ENCODE data around the gene LRIG1. TPM values are rescaled to one million over a fixed set of nuclear protein-coding genes. Genes with fewer than 3 reads are reported as not detected.

Gene LRIG1
- total and polyA plus RNA-seq, 2 experiments from 2014 or later, result 8.2 to 13.3 TPM

DNA sequence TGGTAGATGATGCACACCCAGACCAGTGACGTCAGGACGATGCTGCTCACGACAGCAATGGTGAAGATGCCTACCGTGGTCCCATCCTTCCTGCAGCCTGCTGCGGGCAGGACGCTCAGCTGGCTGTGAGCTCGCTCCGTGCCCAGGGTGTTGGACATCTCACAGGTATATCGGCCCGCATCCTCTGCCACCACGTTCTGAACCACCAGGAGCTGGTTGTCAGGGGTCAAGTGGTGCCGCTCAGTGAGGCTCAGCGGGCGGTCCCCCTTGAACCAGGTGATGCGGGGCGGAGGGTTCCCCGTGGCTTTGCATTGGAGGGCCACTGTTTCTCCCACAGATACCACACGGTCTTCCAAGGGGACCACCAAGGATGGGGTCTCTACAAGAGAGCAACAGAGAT is 117.8 kb downstream of the LRIG1 start:
- no peak overlapping the region for H2AFZ ChIP-seq
- no peak for DNase-seq (ENCODE audit: low spot score)
- H3K9me2 ChIP-seq (replicated peaks; ENCODE audit: insufficient read depth), result no peaks in the 10 kb centered on the region
- H3K27me3 ChIP-seq, result no peaks in the 10 kb centered on the region
- H4K20me1 ChIP-seq (ENCODE audit: insufficient read depth, poor library complexity, severe bottlenecking), result no peaks in the 10 kb centered on the region
- no peaks in the 10 kb centered on the region for H3K9me3 ChIP-seq (ENCODE audit: low read depth)
- 97% methylated on average over 18 of the region's 18 CpGs for WGBS (ENCODE audit: low lambda C conversion rate, missing lambda C conversion rate)
- H3K36me3 ChIP-seq (replicated peaks; ENCODE audit: insufficient read depth, low read depth), result no peaks in the 10 kb centered on the region
- H3K4me3 ChIP-seq, result no peak overlapping the region
- no peak overlapping the region for H3K4me2 ChIP-seq
- no peaks in the 10 kb centered on the region for H3K79me2 ChIP-seq
- H3K27ac ChIP-seq, result no peak overlapping the region
- no peaks in the 10 kb centered on the region for H3K4me1 ChIP-seq (ENCODE audit: insufficient read depth)
- no peak for TF ChIP-seq EZH2 (IDR thresholded peaks at IDR 0.05; ENCODE audit: borderline replicate concordance)
- TF ChIP-seq, protein P1, sequence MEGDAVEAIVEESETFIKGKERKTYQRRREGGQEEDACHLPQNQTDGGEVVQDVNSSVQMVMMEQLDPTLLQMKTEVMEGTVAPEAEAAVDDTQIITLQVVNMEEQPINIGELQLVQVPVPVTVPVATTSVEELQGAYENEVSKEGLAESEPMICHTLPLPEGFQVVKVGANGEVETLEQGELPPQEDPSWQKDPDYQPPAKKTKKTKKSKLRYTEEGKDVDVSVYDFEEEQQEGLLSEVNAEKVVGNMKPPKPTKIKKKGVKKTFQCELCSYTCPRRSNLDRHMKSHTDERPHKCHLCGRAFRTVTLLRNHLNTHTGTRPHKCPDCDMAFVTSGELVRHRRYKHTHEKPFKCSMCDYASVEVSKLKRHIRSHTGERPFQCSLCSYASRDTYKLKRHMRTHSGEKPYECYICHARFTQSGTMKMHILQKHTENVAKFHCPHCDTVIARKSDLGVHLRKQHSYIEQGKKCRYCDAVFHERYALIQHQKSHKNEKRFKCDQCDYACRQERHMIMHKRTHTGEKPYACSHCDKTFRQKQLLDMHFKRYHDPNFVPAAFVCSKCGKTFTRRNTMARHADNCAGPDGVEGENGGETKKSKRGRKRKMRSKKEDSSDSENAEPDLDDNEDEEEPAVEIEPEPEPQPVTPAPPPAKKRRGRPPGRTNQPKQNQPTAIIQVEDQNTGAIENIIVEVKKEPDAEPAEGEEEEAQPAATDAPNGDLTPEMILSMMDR (IDR thresholded peaks at IDR 0.05; ENCODE audit: poor library complexity), result no peak
- TF ChIP-seq EZH2phosphoT487 (IDR thresholded peaks at IDR 0.05; ENCODE audit: low read depth, severe bottlenecking, unreplicated experiment), result no peak

DNA sequence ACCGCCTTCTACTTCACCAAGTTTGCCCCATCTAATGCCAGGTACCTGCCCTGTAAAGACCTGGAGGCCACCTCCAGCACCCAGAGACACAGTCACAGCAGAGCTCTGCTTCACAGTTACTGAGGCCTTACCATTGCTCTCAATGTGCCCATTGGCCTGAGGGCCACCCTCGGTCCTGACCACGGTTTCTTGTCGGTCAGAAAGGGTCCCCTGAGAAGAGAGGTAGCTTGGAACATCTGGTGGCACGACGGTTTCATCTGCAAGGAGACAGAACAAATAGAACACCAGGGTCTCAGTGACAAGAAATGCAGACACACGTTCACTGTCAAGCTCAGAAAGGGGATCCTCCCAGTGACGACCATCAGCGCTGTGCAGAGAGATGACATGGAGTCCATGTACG is 118.7 kb downstream of the LRIG1 start:
- no peak overlapping the region for H3K27ac ChIP-seq
- no peaks in the 10 kb centered on the region for H3K79me2 ChIP-seq
- no peak overlapping the region for H2AFZ ChIP-seq
- no peak for DNase-seq (ENCODE audit: low spot score)
- H4K20me1 ChIP-seq (ENCODE audit: insufficient read depth, poor library complexity, severe bottlenecking), result no peaks in the 10 kb centered on the region
- WGBS (ENCODE audit: low lambda C conversion rate, missing lambda C conversion rate), result 96% methylated on average over 10 of the region's 10 CpGs
- no peak overlapping the region for H3K4me2 ChIP-seq
- no peak overlapping the region for H3K4me3 ChIP-seq
- H3K9me3 ChIP-seq (ENCODE audit: low read depth), result no peaks in the 10 kb centered on the region
- no peaks in the 10 kb centered on the region for H3K36me3 ChIP-seq (replicated peaks; ENCODE audit: insufficient read depth, low read depth)
- peaks cover 3% of the 10 kb centered on the region for H3K4me1 ChIP-seq (ENCODE audit: insufficient read depth)
- H3K9me2 ChIP-seq (replicated peaks; ENCODE audit: insufficient read depth), result no peaks in the 10 kb centered on the region
- H3K27me3 ChIP-seq, result no peaks in the 10 kb centered on the region
- TF ChIP-seq EZH2 (IDR thresholded peaks at IDR 0.05; ENCODE audit: borderline replicate concordance) (no peak), EZH2phosphoT487 (IDR thresholded peaks at IDR 0.05; ENCODE audit: low read depth, severe bottlenecking, unreplicated experiment) (no peak)
- TF ChIP-seq, protein P1 (IDR thresholded peaks at IDR 0.05; ENCODE audit: poor library complexity), result no peak

DNA sequence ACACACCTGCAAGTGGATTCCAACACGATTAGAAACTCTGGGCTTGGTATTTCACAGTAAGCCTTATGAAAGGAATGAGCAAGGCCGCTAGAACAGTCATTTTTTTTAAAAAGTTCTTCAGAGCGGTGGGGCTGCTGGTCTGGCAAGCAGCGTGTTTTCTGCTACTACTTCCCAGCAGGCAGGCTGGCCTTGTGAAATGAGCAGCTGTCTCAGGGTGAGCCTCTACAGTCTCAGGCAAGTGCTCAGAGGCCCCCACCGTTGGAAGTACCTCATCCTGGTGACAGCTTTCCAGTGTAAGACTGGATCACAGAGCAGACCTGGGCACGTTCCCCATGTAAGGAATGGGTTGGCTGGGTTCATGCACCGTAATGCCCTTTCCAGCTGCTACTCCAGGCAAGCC is 119.2 kb downstream of the LRIG1 start:
- 89% methylated on average over 7 of the region's 7 CpGs for WGBS (ENCODE audit: low lambda C conversion rate, missing lambda C conversion rate)
- no peak overlapping the region for H3K4me3 ChIP-seq
- no peak overlapping the region for H3K27ac ChIP-seq

More for the DNA sequence above, 119.2 kb downstream of the LRIG1 start:
- Histone ChIP-seq H3K79me2 (no peaks in the 10 kb centered on the region), H3K36me3 (replicated peaks; ENCODE audit: insufficient read depth, low read depth) (no peaks in the 10 kb centered on the region), H3K9me3 (ENCODE audit: low read depth) (no peaks in the 10 kb centered on the region), H3K9me2 (replicated peaks; ENCODE audit: insufficient read depth) (no peaks in the 10 kb centered on the region), H4K20me1 (ENCODE audit: insufficient read depth, poor library complexity, severe bottlenecking) (no peaks in the 10 kb centered on the region), H3K27me3 (no peaks in the 10 kb centered on the region), H3K4me1 (ENCODE audit: insufficient read depth) (peaks cover 6% of the 10 kb centered on the region), H2AFZ (no peak overlapping the region), H3K4me2 (no peak overlapping the region)
- DNase-seq (ENCODE audit: low spot score), result no peak
- TF ChIP-seq, protein P1 (IDR thresholded peaks at IDR 0.05; ENCODE audit: poor library complexity), result no peak
- TF ChIP-seq EZH2 (IDR thresholded peaks at IDR 0.05; ENCODE audit: borderline replicate concordance) (no peak), EZH2phosphoT487 (IDR thresholded peaks at IDR 0.05; ENCODE audit: low read depth, severe bottlenecking, unreplicated experiment) (no peak)
